ENCODE data around the gene CDH13. TPM values are rescaled to one million over a fixed set of nuclear protein-coding genes. Genes with fewer than 3 reads are reported as not detected.

CDH13 gene
- total RNA-seq, 1 experiment from 2014 or later: 49.3 TPM

DNA sequence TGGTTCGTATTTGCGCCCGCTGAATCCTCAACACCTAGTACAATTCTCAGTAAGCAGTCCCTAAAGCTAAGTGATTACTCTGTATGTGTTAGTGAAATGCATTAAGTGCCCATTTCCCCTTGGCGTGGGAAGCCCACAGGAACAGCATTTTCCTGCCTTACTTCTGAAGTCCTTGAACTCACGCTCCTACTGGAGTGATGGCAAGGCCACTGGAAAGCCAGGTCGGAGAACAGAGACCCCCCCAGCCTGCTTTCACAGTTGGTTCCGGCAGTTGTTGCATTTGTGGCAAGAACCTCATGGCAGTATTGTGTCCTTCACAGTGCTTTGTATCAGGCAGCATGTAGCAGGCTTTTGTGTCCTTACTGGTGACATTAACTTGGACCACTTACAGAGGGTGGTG, 340.7 kb downstream of the CDH13 start:
- CTCF ChIA-PET: interaction anchor here (0.6 to 1.0 kb wide), 2 partner anchors 15 to 143 kb away, joined by 3 to 5 read pairs; no protein-coding TSS in a partner anchor
- no peaks in the 10 kb centered on the region for H3K27me3 Mint-ChIP-seq (ENCODE audit: insufficient read depth, unreplicated experiment)
- BruUV-seq (replicated peaks): no TSS peak
- no peak overlapping the region for H3K4me3 Mint-ChIP-seq (ENCODE audit: unreplicated experiment)
- intact Hi-C loops (cut with micrococcal nuclease): no loop called here
- POLR2A ChIA-PET: no interaction called here
- TF ChIP-seq CTCF (IDR thresholded peaks at IDR 0.05; ENCODE audit: unreplicated experiment): no peak
- H3K4me1 Mint-ChIP-seq (ENCODE audit: insufficient read depth, unreplicated experiment): no peaks in the 10 kb centered on the region
- DNase-seq (ENCODE audit: unreplicated experiment): no peak
- no peak overlapping the region for H3K27ac Mint-ChIP-seq (ENCODE audit: low read depth, unreplicated experiment)
- no peaks in the 10 kb centered on the region for H3K9me3 Mint-ChIP-seq (ENCODE audit: unreplicated experiment)
- H3K36me3 Mint-ChIP-seq (ENCODE audit: insufficient read depth, unreplicated experiment): peaks cover 7% of the 10 kb centered on the region

- Mint-ChIP-seq H3K27ac (ENCODE audit: low read depth, unreplicated experiment) (no peak overlapping the region), H3K4me3 (ENCODE audit: unreplicated experiment) (no peak overlapping the region), H3K36me3 (ENCODE audit: insufficient read depth, unreplicated experiment) (peaks cover 7% of the 10 kb centered on the region), H3K4me1 (ENCODE audit: insufficient read depth, unreplicated experiment) (no peaks in the 10 kb centered on the region), H3K27me3 (ENCODE audit: insufficient read depth, unreplicated experiment) (no peaks in the 10 kb centered on the region), H3K9me3 (ENCODE audit: unreplicated experiment) (no peaks in the 10 kb centered on the region)
- ChIA-PET POLR2A (interaction anchor here (0.6 kb wide), 1 partner anchor 499 kb away, joined by 3 read pairs; no protein-coding TSS in a partner anchor), CTCF (no interaction called here)
- BruUV-seq (replicated peaks): no TSS peak
- intact Hi-C loops (cut with micrococcal nuclease): no loop called here
- DNase-seq (ENCODE audit: unreplicated experiment): no peak
- TF ChIP-seq CTCF (IDR thresholded peaks at IDR 0.05; ENCODE audit: unreplicated experiment): no peak
Measured at GRCh38 chr16:82971126-82971525, 344.4 kb downstream of the CDH13 start.

DNA sequence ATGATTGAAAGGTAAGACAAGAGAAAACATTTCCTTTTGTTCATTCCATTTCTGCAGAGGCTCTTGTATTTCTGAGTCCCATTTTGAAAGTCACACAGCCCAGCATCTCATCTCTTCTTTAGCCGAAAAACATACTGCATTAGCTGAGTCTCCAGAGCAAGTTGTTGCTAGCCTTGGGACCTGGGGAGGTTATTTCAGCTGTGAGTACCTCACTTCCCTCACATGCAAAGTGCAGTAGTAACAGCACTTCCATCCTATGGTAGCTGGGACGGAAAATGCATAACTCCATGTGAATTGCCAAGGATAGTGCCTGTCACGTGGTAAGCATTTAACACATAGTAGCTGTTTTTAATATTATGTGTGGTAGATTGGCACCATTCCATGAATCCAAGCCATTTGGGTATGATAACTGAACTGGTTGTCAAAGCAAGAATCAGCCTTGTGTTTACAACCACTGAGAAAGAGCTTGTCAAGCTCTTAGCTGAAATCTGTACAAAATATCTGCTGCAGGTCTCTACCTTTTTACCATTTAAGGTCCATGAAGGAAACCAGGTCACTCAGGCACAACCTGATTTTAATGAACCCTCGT, 345.7 kb downstream of the CDH13 start:
- H3K27ac Mint-ChIP-seq (ENCODE audit: low read depth, unreplicated experiment): no peak overlapping the region
- intact Hi-C loops (cut with micrococcal nuclease): no loop called here
- no peak for DNase-seq (ENCODE audit: unreplicated experiment)
- no peak overlapping the region for H3K4me3 Mint-ChIP-seq (ENCODE audit: unreplicated experiment)
- no peaks in the 10 kb centered on the region for H3K27me3 Mint-ChIP-seq (ENCODE audit: insufficient read depth, unreplicated experiment)
- no peaks in the 10 kb centered on the region for H3K4me1 Mint-ChIP-seq (ENCODE audit: insufficient read depth, unreplicated experiment)
- no TSS peak for BruUV-seq (replicated peaks)
- no peaks in the 10 kb centered on the region for H3K9me3 Mint-ChIP-seq (ENCODE audit: unreplicated experiment)
- TF ChIP-seq CTCF (IDR thresholded peaks at IDR 0.05; ENCODE audit: unreplicated experiment): no peak
- POLR2A ChIA-PET: no interaction called here
- peaks cover 7% of the 10 kb centered on the region for H3K36me3 Mint-ChIP-seq (ENCODE audit: insufficient read depth, unreplicated experiment)
- CTCF ChIA-PET: interaction anchor here (0.8 kb wide), 1 partner anchor 96 kb away, joined by 4 read pairs; no protein-coding TSS in a partner anchor

DNA sequence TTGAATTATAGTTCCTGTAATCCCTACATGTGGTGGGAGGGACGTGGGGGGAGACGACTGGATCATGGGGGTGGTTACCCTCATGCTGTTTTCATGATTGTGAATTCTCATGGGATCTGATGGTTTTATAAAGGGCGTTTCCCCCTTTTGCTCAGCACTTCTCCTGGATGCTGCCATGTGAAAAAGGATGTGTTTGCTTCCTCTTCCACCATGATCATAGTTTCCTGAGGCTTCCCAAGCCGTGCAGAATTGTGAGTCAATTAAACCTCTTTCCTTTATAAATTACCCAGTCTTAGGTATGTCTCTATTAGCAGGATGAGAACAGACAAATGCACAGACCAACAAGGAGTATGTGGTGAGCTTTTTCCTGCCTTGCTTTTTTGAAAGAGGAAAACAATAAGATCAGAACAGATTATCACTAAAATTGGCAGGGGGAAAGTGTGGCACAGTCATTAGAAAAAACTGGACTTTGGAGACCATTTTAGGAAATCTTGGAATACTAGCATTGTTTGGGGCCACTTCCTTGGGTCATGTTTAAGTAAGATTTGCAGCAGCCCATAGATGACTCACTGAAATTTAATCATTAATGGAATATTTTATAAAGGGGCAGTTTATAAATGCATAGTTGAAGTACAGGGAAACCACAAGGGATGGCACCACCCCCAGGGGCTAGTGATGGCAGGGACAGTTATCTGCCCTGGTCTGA, 352.8 kb downstream of the CDH13 start:
- CTCF ChIA-PET: no interaction called here
- Mint-ChIP-seq H3K4me3 (ENCODE audit: unreplicated experiment) (no peak overlapping the region), H3K4me1 (ENCODE audit: insufficient read depth, unreplicated experiment) (no peaks in the 10 kb centered on the region), H3K36me3 (ENCODE audit: insufficient read depth, unreplicated experiment) (no peaks in the 10 kb centered on the region), H3K9me3 (ENCODE audit: unreplicated experiment) (no peaks in the 10 kb centered on the region), H3K27me3 (ENCODE audit: insufficient read depth, unreplicated experiment) (no peaks in the 10 kb centered on the region), H3K27ac (ENCODE audit: low read depth, unreplicated experiment) (no peak overlapping the region)
- no peak for DNase-seq (ENCODE audit: unreplicated experiment)
- no TSS peak for BruUV-seq (replicated peaks)
- POLR2A ChIA-PET: no interaction called here
- intact Hi-C loops (cut with micrococcal nuclease): no loop called here
- TF ChIP-seq CTCF (IDR thresholded peaks at IDR 0.05; ENCODE audit: unreplicated experiment): no peak

Data from MCF 10A (cell line).